K562 (cell line): ENCODE measurements around the gene NDOR1. TPM values are rescaled to one million over a fixed set of nuclear protein-coding genes. Genes with fewer than 3 reads are reported as not detected.

Source experiments
- ETV5 ChIP-seq: sonication (generic); formaldehyde crosslinking; IDR thresholded peaks from 2 replicates; pipeline ENCODE4 v1.4.0; 2020; ENCODE audit warnings: low read depth, mild to moderate bottlenecking, missing genetic modification reagents
- FOSL1 ChIP-seq: fragments of 200-800 bp; sonication (Bioruptor generic); conservative IDR thresholded peaks from 2 replicates; pipeline ENCODE4 v1.6.1; 2016; ENCODE audit warnings: missing genetic modification characterization, missing compliant biosample characterization
- MGA ChIP-seq: fragments of 450-650 bp; IDR thresholded peaks from 2 replicates; pipeline ENCODE4 v1.6.1; 2016; ENCODE audit warnings: mild to moderate bottlenecking, moderate library complexity
- NBN ChIP-seq: fragments of 450-650 bp; IDR thresholded peaks from 2 replicates; pipeline ENCODE4 v1.6.1; 2016; ENCODE audit warnings: low read depth, mild to moderate bottlenecking
- polyA plus RNA-seq, 8 experiments: library from polyadenylated mRNA; depleted of rRNA in 4 of 8; stranded (reverse) in 5 of 8; unstranded in 3 of 8; fragments of >200 nt; fragmentation: Nextera tagmentation in 2 of 8; fragmentation: Illumina TruSeq in 1 of 8; extraction: Ambion mirVana in 2 of 8; extraction: Trizol in 1 of 8; gene quantifications; 2 replicates each; pipeline versions ENCODE4 v1.2.1 to v1.2.3, GENCODE V29; 2011 to 2014; ENCODE audit warnings: inconsistent platforms in 1 of 8, missing spikeins in 1 of 8
- total RNA-seq, 7 experiments: library from RNA; depleted of rRNA in 6 of 7; stranded (reverse); fragments of >200 nt in 6 of 7; fragmentation: Illumina TruSeq in 2 of 7; extraction: Trizol in 2 of 7; gene quantifications; 2 replicates each; pipeline versions ENCODE4 v1.2.1 to v1.2.3, GENCODE V29; 2011 to 2021; ENCODE audit warnings: low replicate concordance in 1 of 7

The NDOR1 gene
- total and polyA plus RNA-seq, 9 of the 15 experiments (the other 6 are each of a cell fraction or from before 2014, with no cell fraction given): 0.06 to 36.9 (median 6.9) TPM

GRCh38 chr9:137170486-137171148, 34.9 kb upstream of the NDOR1 start (continued):
- TF ChIP-seq MGA (no peak), ETV5 (CRISPR knock-in tag) (no peak), FOSL1 (tag) (no peak), NBN (no peak)
